Cardiac fibroblast (primary cell): ENCODE measurements around the gene ZNF608.

Source experiments
- DNase-seq, 2 donors: peaks; one replicate each; pipeline versions ENCODE4 v3.0.0 to v3.0.0-alpha.2; 2010; ENCODE audit warnings: low read depth in 2 of 2
- H3K4me3 ChIP-seq, 2 donors: replicated peaks in 1 of 2; 1 replicate in 1 of 2; 2 replicates in 1 of 2; pipeline ENCODE4 v1.5.1; 2011; ENCODE audit warnings: low read depth in 2 of 2, low read length in 2 of 2, mild to moderate bottlenecking in 2 of 2, moderate library complexity in 1 of 2
- TF ChIP-seq, protein P1 (sequence below): IDR thresholded peaks from one replicate; pipeline ENCODE4 v1.5.1; 2011; ENCODE audit warnings: low read depth, mild to moderate bottlenecking, low read length, inconsistent platforms

ZNF608 gene

DNA sequence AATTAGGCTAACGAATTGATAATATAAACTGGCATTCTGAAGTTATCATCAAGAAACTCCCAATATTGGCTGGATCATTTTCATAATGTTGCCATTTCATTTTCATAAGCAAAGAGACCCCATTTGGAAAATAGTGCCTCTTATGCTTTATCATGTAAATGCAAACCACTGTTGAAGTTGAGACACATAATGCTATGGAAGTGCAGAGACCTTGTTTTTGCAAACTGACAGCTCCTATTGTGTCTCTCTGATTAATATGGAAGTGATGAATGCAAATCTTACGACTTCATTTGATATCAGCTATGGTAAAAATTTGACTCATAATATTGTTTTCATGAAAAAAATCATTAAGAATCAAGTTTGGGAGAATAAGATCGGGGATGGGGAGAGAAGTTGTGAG is 25.3 kb upstream of the ZNF608 start:
- no peak for DNase-seq
- H3K4me3 ChIP-seq = no peak overlapping the region
- TF ChIP-seq, protein P1, sequence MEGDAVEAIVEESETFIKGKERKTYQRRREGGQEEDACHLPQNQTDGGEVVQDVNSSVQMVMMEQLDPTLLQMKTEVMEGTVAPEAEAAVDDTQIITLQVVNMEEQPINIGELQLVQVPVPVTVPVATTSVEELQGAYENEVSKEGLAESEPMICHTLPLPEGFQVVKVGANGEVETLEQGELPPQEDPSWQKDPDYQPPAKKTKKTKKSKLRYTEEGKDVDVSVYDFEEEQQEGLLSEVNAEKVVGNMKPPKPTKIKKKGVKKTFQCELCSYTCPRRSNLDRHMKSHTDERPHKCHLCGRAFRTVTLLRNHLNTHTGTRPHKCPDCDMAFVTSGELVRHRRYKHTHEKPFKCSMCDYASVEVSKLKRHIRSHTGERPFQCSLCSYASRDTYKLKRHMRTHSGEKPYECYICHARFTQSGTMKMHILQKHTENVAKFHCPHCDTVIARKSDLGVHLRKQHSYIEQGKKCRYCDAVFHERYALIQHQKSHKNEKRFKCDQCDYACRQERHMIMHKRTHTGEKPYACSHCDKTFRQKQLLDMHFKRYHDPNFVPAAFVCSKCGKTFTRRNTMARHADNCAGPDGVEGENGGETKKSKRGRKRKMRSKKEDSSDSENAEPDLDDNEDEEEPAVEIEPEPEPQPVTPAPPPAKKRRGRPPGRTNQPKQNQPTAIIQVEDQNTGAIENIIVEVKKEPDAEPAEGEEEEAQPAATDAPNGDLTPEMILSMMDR = no peak

DNA sequence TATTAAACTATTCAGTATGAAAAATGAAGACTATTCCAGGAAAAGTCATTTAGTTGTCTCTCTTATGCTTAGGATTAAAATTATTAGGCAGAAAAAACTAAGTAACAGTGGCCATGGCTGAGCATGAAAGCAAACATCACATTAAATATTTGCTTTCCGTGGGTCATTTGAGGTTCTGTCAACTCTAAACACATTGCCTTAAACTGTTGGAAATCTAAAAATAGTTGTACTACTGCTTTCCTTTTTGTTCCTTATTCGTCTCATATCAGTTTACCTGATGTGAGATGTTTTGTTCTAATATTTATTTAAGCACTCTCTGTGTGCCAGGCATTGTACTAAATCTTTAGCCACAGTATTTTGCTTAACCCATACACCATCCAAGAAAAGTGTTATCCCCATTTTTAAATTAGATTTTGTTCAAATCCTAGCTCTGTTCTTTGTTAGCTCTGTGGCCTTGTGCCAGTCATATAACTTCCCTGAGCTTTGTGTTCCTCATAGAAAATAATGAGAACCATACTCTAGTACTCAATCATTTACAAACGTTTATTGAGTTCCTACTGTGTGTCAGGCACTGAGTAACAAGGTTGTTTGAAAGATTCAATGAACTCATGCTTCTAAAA is 18.7 kb upstream of the ZNF608 start:
- H3K4me3 ChIP-seq = no peak overlapping the region
- TF ChIP-seq, protein P1 = no peak
- no peak for DNase-seq

DNA sequence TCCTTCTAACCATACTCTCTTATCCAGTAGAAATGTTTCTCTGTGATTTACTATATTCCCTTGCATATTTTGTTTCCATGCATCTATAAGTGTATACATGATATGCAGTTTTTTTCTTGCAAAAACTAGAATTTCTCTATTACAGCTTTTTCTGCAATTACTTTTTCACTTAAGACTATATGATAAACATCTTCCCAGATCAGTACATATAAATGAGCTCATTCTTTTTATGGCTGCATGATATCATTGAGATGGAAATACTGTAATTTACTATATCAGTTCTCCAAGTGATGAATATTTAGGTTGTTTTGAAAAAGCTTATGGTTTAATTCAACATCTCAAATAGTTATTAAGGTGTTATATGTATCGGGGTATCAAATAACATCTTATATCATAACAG is 18.1 kb upstream of the ZNF608 start:
- no peak overlapping the region for H3K4me3 ChIP-seq
- TF ChIP-seq, protein P1 = no peak
- DNase-seq = no peak

DNA sequence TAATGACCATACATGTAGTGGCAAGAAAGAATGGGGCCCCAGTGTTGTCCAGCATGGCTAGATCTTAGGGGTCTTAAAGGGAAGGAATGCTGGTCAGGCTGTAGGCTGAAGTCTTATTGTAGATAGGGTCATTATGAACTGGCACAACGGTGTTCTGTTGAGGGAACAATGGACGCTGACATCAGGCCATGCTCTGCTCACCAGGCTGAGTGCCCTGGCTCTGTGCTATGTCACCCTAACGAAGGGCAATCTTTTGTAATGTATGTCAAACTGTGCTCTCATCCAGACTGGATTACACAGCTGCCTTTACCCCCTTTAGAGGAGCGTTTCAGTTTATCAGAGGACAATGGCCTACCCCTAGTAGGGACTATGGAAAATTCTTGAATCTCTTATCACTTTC is 14.6 kb upstream of the ZNF608 start:
- TF ChIP-seq, protein P1 = no peak
- DNase-seq = no peak
- no peak overlapping the region for H3K4me3 ChIP-seq

DNA sequence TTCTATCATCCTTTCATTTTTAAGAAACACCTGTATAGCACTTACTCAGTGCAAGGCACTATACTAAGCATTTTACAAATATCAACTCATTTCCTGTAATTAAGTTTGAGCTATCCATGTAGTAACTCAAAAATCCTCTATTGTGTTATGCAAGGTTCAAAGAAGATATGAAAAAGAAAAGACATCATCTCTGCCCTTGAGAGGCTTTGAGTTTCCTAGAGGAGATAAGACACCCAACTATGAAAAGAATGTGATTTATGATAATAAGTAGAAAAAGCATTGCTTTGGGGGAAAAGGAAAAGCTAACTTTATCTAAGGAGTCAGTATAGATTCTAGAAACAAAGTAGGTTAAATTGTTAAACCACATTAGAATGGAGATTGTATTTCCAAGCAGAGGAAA is 14.2 kb upstream of the ZNF608 start:
- TF ChIP-seq, protein P1 = no peak

DNA sequence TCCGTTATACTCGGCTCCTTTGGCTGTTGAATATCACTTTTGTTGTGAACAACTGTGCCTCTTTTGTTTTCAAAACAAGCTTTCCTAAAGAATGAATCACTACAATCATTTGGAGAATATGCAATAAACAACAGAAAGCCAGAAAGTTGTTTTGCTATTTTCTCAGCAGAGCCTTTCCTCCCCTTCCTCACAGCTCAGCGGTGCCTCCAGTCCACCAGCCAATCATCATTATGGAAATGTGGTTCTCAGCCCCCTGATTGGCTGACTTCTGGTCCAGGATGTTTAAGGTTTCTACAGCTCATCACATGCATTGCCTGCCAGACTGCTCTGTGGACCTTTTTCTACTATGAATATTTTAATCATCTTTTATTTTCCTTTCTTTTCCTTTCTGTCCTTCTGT is 9.1 kb upstream of the ZNF608 start:
- peak in 1 of 2 donors; percentile 40 for DNase-seq
- no peak overlapping the region for H3K4me3 ChIP-seq
- TF ChIP-seq, protein P1 = no peak

More for the DNA sequence above, 14.2 kb upstream of the ZNF608 start:
- no peak for DNase-seq
- H3K4me3 ChIP-seq = no peak overlapping the region

DNA sequence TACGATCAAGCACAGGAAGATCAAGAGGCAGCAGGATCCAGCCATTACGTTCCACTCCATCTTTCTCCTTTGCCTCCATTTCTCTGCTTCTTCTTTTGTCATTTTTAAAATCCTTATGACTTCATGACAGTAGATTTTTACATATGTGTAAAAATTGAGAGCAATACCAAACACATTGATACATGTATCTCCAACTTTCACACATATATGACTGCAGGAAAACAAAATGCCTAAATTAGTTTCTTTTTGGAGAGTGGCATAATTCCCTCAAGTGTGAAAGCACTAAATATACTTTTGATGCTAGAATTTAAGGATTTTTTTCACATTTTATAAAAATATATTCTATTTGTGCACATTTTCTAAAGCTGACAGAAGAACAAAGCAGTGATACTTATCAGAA is 8.6 kb upstream of the ZNF608 start:
- no peak for DNase-seq
- TF ChIP-seq, protein P1 = no peak
- no peak overlapping the region for H3K4me3 ChIP-seq
